OCI-LY3 (cell line): Measurements from ENCODE around the gene SSRP1.

Source experiments
- CTCF ChIP-seq: fragments of 200-600, 300-600 bp; sonication (generic); IDR thresholded peaks from 2 replicates; pipeline ENCODE4 v1.5.1; 2014; ENCODE audit warnings: antibody characterized with exemption, low read length, low read depth
- EZH2phosphoT487 ChIP-seq: fragments of 200-600 bp; shearing (Covaris generic); IDR thresholded peaks from 2 replicates; pipeline ENCODE4 v1.6.1; 2018; ENCODE audit warnings: antibody characterized with exemption, mixed run types, low read depth

GRCh38 chr11:57348052-57348451 is 12.4 kb upstream of the SSRP1 start:
- TF ChIP-seq EZH2phosphoT487 (no peak), CTCF (no peak)
